HepG2 (cell line): ENCODE measurements around the gene ANKRD29. TPM values are rescaled to one million over a fixed set of nuclear protein-coding genes. Genes with fewer than 3 reads are reported as not detected.

Experiments used
- ATF7-NPFF ChIP-seq: sonication (generic); formaldehyde crosslinking; IDR thresholded peaks from 2 replicates; pipeline ENCODE4 v1.8.1; 2023; ENCODE audit warnings: mild to moderate bottlenecking, low read depth, missing genetic modification reagents, moderate library complexity
- BRCA1 ChIP-seq: sonication (generic); formaldehyde crosslinking; IDR thresholded peaks from 2 replicates; pipeline ENCODE4 v1.4.0; 2020; ENCODE audit warnings: missing genetic modification reagents
- CEBPG ChIP-seq: IDR thresholded peaks from 2 replicates; pipeline ENCODE4 v1.6.1; 2016
- DZIP1 ChIP-seq: sonication (generic); formaldehyde crosslinking; IDR thresholded peaks from 2 replicates; pipeline ENCODE4 v1.5.0; 2020; ENCODE audit warnings: mild to moderate bottlenecking, missing genetic modification reagents
- ETS1 ChIP-seq: sonication (generic); formaldehyde crosslinking; IDR thresholded peaks from 2 replicates; pipeline ENCODE4 v1.4.0; 2020; ENCODE audit warnings: missing genetic modification reagents
- EZH2 ChIP-seq: conservative IDR thresholded peaks from 2 replicates; pipeline ENCODE4 v1.6.1; 2012; ENCODE audit warnings: mild to moderate bottlenecking, low read depth, low read length, moderate library complexity
- HNRNPLL ChIP-seq: fragments of 200-400 bp; formaldehyde crosslinking; IDR thresholded peaks from 2 replicates; pipeline ENCODE4 v1.6.1; 2017; ENCODE audit warnings: mild to moderate bottlenecking, low read depth, low read length; ENCODE audit not compliant: poor library complexity, severe bottlenecking
- HOMEZ ChIP-seq: IDR thresholded peaks from 2 replicates; pipeline ENCODE4 v1.6.1; 2016; ENCODE audit warnings: low read depth
- KDM4B ChIP-seq: sonication (generic); formaldehyde crosslinking; IDR thresholded peaks from 2 replicates; pipeline ENCODE4 v1.4.0; 2020; ENCODE audit warnings: missing genetic modification reagents
- LCORL ChIP-seq, 2 experiments: fragments of 450-650 bp in 1 of 2; sonication (generic) in 1 of 2; formaldehyde crosslinking in 1 of 2; IDR thresholded peaks; 2 replicates each; pipeline versions ENCODE4 v1.5.0 to v1.6.1; 2017 to 2020; ENCODE audit warnings: antibody characterized with exemption in 1 of 2, missing genetic modification reagents in 1 of 2
- MAZ ChIP-seq, 2 experiments: sonication (generic) in 1 of 2; formaldehyde crosslinking in 1 of 2; IDR thresholded peaks; 2 replicates each; pipeline versions ENCODE4 v1.5.0 to v1.6.1; 2012 to 2020; ENCODE audit warnings: low read depth in 2 of 2, mild to moderate bottlenecking in 2 of 2, borderline replicate concordance in 1 of 2, improper control_type of control experiment in 1 of 2, low read length in 1 of 2, missing genetic modification reagents in 1 of 2, moderate library complexity in 1 of 2
- NBN ChIP-seq: fragments of 450-650 bp; conservative IDR thresholded peaks from 2 replicates; pipeline ENCODE4 v1.6.1; 2017
- NFE2 ChIP-seq: sonication (generic); formaldehyde crosslinking; IDR thresholded peaks from 2 replicates; pipeline ENCODE4 v1.4.0; 2020; ENCODE audit warnings: missing genetic modification reagents
- NFKB2 ChIP-seq: sonication (generic); formaldehyde crosslinking; IDR thresholded peaks from 2 replicates; pipeline ENCODE4 v1.4.0; 2020; ENCODE audit warnings: missing genetic modification reagents, borderline replicate concordance
- NFYC ChIP-seq: IDR thresholded peaks from 2 replicates; pipeline ENCODE4 v1.6.1; 2016; ENCODE audit warnings: missing genetic modification reagents, missing compliant biosample characterization
- PHF5A ChIP-seq: IDR thresholded peaks from one replicate; pipeline ENCODE4 v1.6.1; 2018; ENCODE audit warnings: low read depth, missing genetic modification reagents; ENCODE audit not compliant: unreplicated experiment
- SALL1 ChIP-seq: sonication (generic); formaldehyde crosslinking; IDR thresholded peaks from 2 replicates; pipeline ENCODE4 v1.8.0; 2022; ENCODE audit warnings: mild to moderate bottlenecking, missing genetic modification reagents
- SAP130 ChIP-seq: IDR thresholded peaks from 2 replicates; pipeline ENCODE4 v1.6.1; 2016; ENCODE audit warnings: low read depth
- SIN3B ChIP-seq: fragments of 150-350 bp; IDR thresholded peaks from 2 replicates; pipeline ENCODE4 v1.6.1; 2014; ENCODE audit warnings: low read length
- SMARCC2 ChIP-seq: fragments of 450-650 bp; IDR thresholded peaks from 2 replicates; pipeline ENCODE4 v1.6.1; 2017; ENCODE audit warnings: antibody characterized with exemption, mild to moderate bottlenecking
- TCF12 ChIP-seq, 2 experiments: fragments of 450-650 bp in 1 of 2; sonication (generic) in 1 of 2; formaldehyde crosslinking in 1 of 2; IDR thresholded peaks; 2 replicates each; pipeline versions ENCODE4 v1.6.1 to v1.8.0; 2017 to 2022; ENCODE audit warnings: antibody characterized with exemption in 1 of 2, mild to moderate bottlenecking in 1 of 2, missing genetic modification reagents in 1 of 2, moderate library complexity in 1 of 2
- ZNF589 ChIP-seq: sonication (generic); formaldehyde crosslinking; conservative IDR thresholded peaks from 2 replicates; pipeline ENCODE4 v1.8.0; 2022; ENCODE audit warnings: mild to moderate bottlenecking, moderate library complexity, missing genetic modification reagents
- ZNF761 ChIP-seq: sonication (generic); formaldehyde crosslinking; conservative IDR thresholded peaks from 2 replicates; pipeline ENCODE4 v1.4.0; 2020; ENCODE audit warnings: mild to moderate bottlenecking, missing genetic modification reagents
- ZNF780A ChIP-seq: sonication (generic); formaldehyde crosslinking; IDR thresholded peaks from 2 replicates; pipeline ENCODE4 v1.8.0; 2022; ENCODE audit warnings: mild to moderate bottlenecking, missing genetic modification reagents, moderate library complexity
- polyA plus RNA-seq, 8 experiments: library from polyadenylated mRNA; depleted of rRNA in 3 of 8; stranded (reverse) in 7 of 8; unstranded in 1 of 8; fragments of >200 nt; fragmentation: Illumina TruSeq in 4 of 8; extraction: Trizol in 4 of 8; gene quantifications; 2 replicates each; pipeline versions ENCODE4 v1.2.1 to v1.2.3, GENCODE V29; 2011 to 2016; ENCODE audit warnings: low read depth in 4 of 8, missing spikeins in 1 of 8, mixed read lengths in 1 of 8; ENCODE audit not compliant: insufficient read depth in 1 of 8
- total RNA-seq, 5 experiments: library from RNA; depleted of rRNA; stranded (reverse); fragments of >200 nt; fragmentation: Illumina TruSeq; extraction: Trizol; gene quantifications; 2 replicates each; pipeline ENCODE4 v1.2.3, GENCODE V29; 2016; ENCODE audit warnings: low read depth in 1 of 5

Gene ANKRD29
- total and polyA plus RNA-seq, 2 of the 13 experiments (the other 11 are each of a cell fraction or from before 2014, with no cell fraction given), result not detected

GRCh38 chr18:23569299-23570063 lies 93.2 kb downstream of the ANKRD29 start (continued):
- TF ChIP-seq KDM4B (CRISPR knock-in tag), result no peak
- no peak for TF ChIP-seq SIN3B
- no peak for TF ChIP-seq NBN
- TF ChIP-seq ZNF780A (CRISPR knock-in tag), result no peak
- TF ChIP-seq NFE2, result no peak
- no peak for TF ChIP-seq MAZ (IDR thresholded peaks at IDR 0.05; ENCODE audit: borderline replicate concordance, low read depth, low read length)
- no peak for TF ChIP-seq MAZ (CRISPR knock-in tag; IDR thresholded peaks at IDR 0.05; ENCODE audit: low read depth)
- TF ChIP-seq EZH2, result no peak
- TF ChIP-seq HNRNPLL, result no peak
- TF ChIP-seq ETS1, result no peak
- TF ChIP-seq DZIP1 (CRISPR knock-in tag), result no peak
- no peak for TF ChIP-seq NFYC (CRISPR knock-in tag)
- 0 out of 2 replicates have a peak, but pooled peaks have one; percentile 25 for TF ChIP-seq HOMEZ
- no peak for TF ChIP-seq ZNF589 (CRISPR knock-in tag)
- peak; percentile 59 for TF ChIP-seq CEBPG (CRISPR knock-in tag)
- no peak for TF ChIP-seq TCF12 (IDR thresholded peaks at IDR 0.05)
- no peak for TF ChIP-seq TCF12 (CRISPR knock-in tag; IDR thresholded peaks at IDR 0.05)
- no peak for TF ChIP-seq BRCA1 (CRISPR knock-in tag)
- TF ChIP-seq PHF5A (CRISPR knock-in tag), result peak; percentile 49
- TF ChIP-seq SMARCC2, result no peak
- TF ChIP-seq SAP130 (CRISPR knock-in tag), result peak; percentile 77
- TF ChIP-seq SALL1 (CRISPR knock-in tag), result peak; percentile 33; the same call in 1 of the 2 replicates
- no peak for TF ChIP-seq LCORL (IDR thresholded peaks at IDR 0.05)
- no peak for TF ChIP-seq LCORL (CRISPR knock-in tag; IDR thresholded peaks at IDR 0.05)
- TF ChIP-seq NFKB2 (CRISPR knock-in tag), result no peak
- TF ChIP-seq ZNF761 (CRISPR knock-in tag), result no peak
- no peak for TF ChIP-seq ATF7-NPFF (CRISPR knock-in tag)
